T-helper 17 cell (primary cell): ENCODE measurements around the gene CYB5A. TPM values are rescaled to one million over a fixed set of nuclear protein-coding genes. Genes with fewer than 3 reads are reported as not detected.
A peak's percentile ranks its signal among the peaks of the same experiment; 100 is the strongest.
"Not testable (repeated sequence)": the region's sequence is repeated elsewhere in the genome, so short reads cannot be mapped to it uniquely, and the experiment has no call there.

Source experiments
- ATAC-seq: fragments of 150-1000 bp; cut with Tn5 transposase; 2 replicates; pipeline ENCODE4 v1.10.0; 2021; ENCODE audit warnings: mild to moderate bottlenecking, moderate library complexity
- DNase-seq, 3 donors: peaks; one replicate each; pipeline versions ENCODE4 v3.0.0 to v3.0.0-alpha.2; 2020 to 2021
- H3K9me3 ChIP-seq: one replicate; pipeline ENCODE4 v1.7.0; 2013; ENCODE audit warnings: low read length, mild to moderate bottlenecking; ENCODE audit not compliant: control insufficient read depth, poor library complexity, severe bottlenecking
- H3K27ac Mint-ChIP-seq: one replicate; pipeline ENCODE4 v1.8.0; 2022; ENCODE audit warnings: mild to moderate bottlenecking, moderate library complexity, mixed read lengths
- H3K27me3 Mint-ChIP-seq: one replicate; pipeline ENCODE4 v1.8.0; 2022; ENCODE audit warnings: mixed read lengths
- H3K36me3 Mint-ChIP-seq: one replicate; pipeline ENCODE4 v1.8.0; 2022; ENCODE audit warnings: low read depth, mixed read lengths
- H3K4me1 Mint-ChIP-seq: one replicate; pipeline ENCODE4 v1.8.0; 2022; ENCODE audit warnings: mild to moderate bottlenecking, mixed read lengths
- H3K4me3 Mint-ChIP-seq: one replicate; pipeline ENCODE4 v1.8.0; 2022; ENCODE audit warnings: mild to moderate bottlenecking, moderate library complexity, mixed read lengths
- total RNA-seq, 4 donors: library from RNA in 2 of 4; stranded (reverse) in 2 of 4; gene quantifications; one replicate each; pipeline ENCODE4 v1.2.3 and lab custom pipeline; 2022 to 2026

Gene CYB5A
- total RNA-seq, 2 donors from 2014 or later: 14.5 to 14.8 TPM

DNA sequence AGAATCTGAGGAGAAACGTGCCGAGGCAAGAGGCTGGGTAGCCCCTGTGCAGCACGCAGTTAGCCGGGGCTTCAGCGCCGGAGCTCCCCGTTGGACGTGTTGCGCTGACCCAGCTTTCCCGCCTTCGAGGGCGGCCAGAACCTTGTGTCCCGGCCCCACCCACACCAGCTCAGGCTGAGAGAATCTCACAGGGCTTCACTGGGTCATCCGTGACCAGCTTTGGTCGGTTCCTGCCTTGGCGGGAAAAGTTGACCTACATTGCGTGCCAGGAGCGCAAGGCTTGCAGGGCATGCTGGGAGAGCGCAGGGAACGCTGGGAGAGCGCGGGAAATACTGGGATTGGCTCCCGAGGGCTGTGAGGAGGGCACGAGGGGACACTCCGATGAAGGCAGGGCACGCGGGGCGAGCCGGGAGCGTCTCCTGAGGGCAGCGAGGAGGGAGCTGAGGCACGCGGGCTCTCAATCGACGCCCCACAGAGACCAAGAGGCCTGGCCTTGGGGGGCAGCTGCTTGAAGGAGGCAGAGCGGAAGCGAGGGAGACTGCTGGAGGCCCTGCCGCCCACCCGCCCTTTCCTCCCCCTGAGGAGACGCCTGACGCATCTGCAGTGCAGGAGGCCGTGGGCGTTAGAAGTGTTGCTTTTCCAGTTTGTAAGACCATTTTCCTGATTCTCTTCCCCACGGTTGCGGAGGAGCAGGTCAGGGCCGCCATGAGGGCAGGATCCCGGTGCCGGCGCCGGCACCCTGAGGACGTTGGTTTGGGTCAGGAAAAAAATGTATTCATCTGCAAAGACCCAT, 23.9 kb upstream of the CYB5A start, which contains the start of gene C18orf63:
TSS of gene C18orf63 (plus strand) at position 376 of the 793 bp plus-strand sequence. CDS start 2,027 bp downstream, outside the sequence.
- no peaks in the 10 kb centered on the region for H3K4me1 Mint-ChIP-seq
- H3K36me3 Mint-ChIP-seq: no peaks in the 10 kb centered on the region
- no peaks in the 10 kb centered on the region for H3K9me3 ChIP-seq
- DNase-seq (no peak), ATAC-seq (no peak)
- peaks cover 28% of the 10 kb centered on the region for H3K27me3 Mint-ChIP-seq
- peak within 1 kb of the TSS; percentile 29 for H3K27ac Mint-ChIP-seq
- no peak within 1 kb of the TSS for H3K4me3 Mint-ChIP-seq

DNA sequence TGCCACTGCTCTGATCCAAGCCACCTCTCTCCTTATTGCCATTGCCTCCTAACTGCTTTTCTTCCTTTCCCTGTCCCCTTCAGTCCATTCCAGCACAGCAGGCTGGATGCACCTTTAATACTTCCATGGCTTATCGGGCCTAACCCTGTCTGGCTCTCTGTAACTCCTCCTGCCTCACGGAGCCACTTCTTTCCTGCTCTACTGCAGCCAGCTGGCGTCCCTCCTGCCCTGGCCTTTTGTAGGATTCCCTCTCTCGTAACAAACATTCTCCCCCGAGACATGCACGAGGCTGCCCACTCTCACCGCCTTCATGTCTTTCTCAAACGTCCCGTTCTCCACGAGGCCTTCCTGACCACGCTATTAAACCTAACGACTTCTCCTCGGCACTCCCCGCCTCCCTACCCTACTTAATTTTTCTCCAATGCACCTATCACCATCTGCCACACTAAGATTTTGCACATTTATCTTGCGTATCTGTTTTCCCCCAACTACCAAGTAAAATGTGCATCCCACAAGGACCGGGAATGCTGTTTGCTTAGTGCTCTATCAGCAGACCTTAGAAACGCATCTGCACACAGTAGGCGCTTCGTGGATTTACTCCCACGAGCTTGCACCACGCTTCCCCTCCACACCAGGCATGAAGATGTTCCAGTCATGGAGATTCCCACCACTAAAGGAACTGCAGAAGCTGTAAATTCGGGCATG, 23.1 kb upstream of the CYB5A start:
- peaks cover 6% of the 10 kb centered on the region for H3K36me3 Mint-ChIP-seq
- H3K27ac Mint-ChIP-seq: peak overlapping the region; percentile 29
- no peak overlapping the region for H3K4me3 Mint-ChIP-seq
- DNase-seq (no peak), ATAC-seq (no peak)
- H3K9me3 ChIP-seq: no peaks in the 10 kb centered on the region
- H3K27me3 Mint-ChIP-seq: peaks cover 35% of the 10 kb centered on the region
- peaks cover 7% of the 10 kb centered on the region for H3K4me1 Mint-ChIP-seq

- H3K36me3 Mint-ChIP-seq: peaks cover 6% of the 10 kb centered on the region
- ATAC-seq (no peak), DNase-seq (no peak)
- peaks cover 55% of the 10 kb centered on the region for H3K27me3 Mint-ChIP-seq
- peaks cover 7% of the 10 kb centered on the region for H3K4me1 Mint-ChIP-seq
- H3K27ac Mint-ChIP-seq: no peak overlapping the region
- H3K9me3 ChIP-seq: no peaks in the 10 kb centered on the region
- H3K4me3 Mint-ChIP-seq: no peak overlapping the region
Measured at GRCh38 chr18:74311000-74311399, 19.2 kb upstream of the CYB5A start.

GRCh38 chr18:74310411-74310810, 18.6 kb upstream of the CYB5A start:
- ATAC-seq: peak; percentile 61
- H3K27ac Mint-ChIP-seq: no peak overlapping the region
- peaks cover 53% of the 10 kb centered on the region for H3K27me3 Mint-ChIP-seq
- H3K4me1 Mint-ChIP-seq: peaks cover 7% of the 10 kb centered on the region
- H3K36me3 Mint-ChIP-seq: peaks cover 6% of the 10 kb centered on the region
- no peak for DNase-seq
- H3K9me3 ChIP-seq: no peaks in the 10 kb centered on the region
- H3K4me3 Mint-ChIP-seq: no peak overlapping the region

DNA sequence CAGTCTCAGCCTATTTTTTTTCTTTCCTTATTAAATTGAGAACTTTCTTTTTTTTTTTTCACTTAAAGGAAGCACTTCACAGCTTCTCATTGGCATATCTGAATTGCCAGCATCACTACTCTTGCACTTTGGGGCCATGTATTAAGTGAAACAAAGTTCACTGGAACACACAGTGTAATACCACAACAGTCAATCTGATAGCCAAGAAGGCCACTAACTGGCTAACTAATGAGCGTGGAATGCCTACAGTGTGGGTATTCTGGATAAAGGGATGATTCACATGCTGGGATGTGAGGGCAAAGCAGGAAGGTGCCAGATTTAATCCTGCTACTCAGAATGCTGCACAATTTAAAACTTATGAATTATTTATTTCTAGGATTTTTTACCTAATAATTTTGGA, 12.2 kb upstream of the CYB5A start:
- Mint-ChIP-seq H3K27ac (no peak overlapping the region), H3K4me1 (no peaks in the 10 kb centered on the region), H3K4me3 (no peak overlapping the region), H3K36me3 (no peaks in the 10 kb centered on the region), H3K27me3 (peaks cover 41% of the 10 kb centered on the region)
- H3K9me3 ChIP-seq: no peaks in the 10 kb centered on the region
- ATAC-seq (no peak), DNase-seq (no peak)

DNA sequence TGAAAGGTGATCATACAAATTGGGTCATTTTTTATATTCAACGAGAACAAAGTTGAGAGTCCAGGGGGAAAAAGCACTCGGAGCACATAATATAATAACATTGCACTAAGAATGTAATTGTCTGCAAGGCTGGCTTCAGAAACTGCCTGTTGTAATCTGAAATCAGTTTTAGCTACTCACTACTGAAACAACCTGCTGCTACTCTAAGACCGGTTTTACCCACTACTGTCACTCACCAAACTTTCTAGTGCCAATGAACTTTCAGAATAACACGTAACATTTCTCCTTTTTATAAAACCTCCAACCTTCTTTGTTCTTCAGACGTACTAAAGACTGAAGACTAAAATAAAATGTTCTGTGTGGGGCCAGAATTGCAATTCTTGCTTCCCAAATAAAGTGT, 11.5 kb upstream of the CYB5A start:
- H3K27me3 Mint-ChIP-seq: peaks cover 41% of the 10 kb centered on the region
- H3K9me3 ChIP-seq: no peaks in the 10 kb centered on the region
- H3K4me1 Mint-ChIP-seq: no peaks in the 10 kb centered on the region
- no peak overlapping the region for H3K27ac Mint-ChIP-seq
- DNase-seq (no peak), ATAC-seq (no peak)
- H3K36me3 Mint-ChIP-seq: no peaks in the 10 kb centered on the region
- H3K4me3 Mint-ChIP-seq: no peak overlapping the region

GRCh38 chr18:74299746-74300145, 8.0 kb upstream of the CYB5A start:
- Mint-ChIP-seq H3K4me1 (no peaks in the 10 kb centered on the region), H3K27ac (no peak overlapping the region), H3K36me3 (no peaks in the 10 kb centered on the region), H3K27me3 (peaks cover 24% of the 10 kb centered on the region), H3K4me3 (no peak overlapping the region)
- DNase-seq (no peak), ATAC-seq (no peak)
- H3K9me3 ChIP-seq: no peaks in the 10 kb centered on the region

DNA sequence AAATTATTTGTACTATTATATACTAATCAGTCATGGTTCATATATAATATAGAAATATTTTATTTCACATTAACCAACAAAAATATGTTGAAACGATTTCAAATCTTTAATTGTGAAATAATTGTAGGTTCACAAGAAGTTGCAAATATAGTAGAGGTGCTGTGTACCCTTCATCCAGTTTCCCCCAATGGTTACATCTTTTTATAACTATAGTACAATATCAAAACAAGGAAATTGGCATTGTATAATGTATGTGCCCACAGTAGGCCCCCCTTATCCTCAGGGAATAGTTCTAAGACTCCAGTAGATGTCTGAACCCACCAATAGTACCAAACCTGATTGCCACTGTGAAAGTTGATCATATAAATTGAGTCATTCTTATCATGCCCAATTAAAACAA, 7.4 kb upstream of the CYB5A start:
- Mint-ChIP-seq H3K27ac (no peak overlapping the region), H3K4me3 (no peak overlapping the region), H3K4me1 (no peaks in the 10 kb centered on the region), H3K27me3 (peaks cover 21% of the 10 kb centered on the region), H3K36me3 (no peaks in the 10 kb centered on the region)
- no peak for DNase-seq
- ATAC-seq: no peak
- no peaks in the 10 kb centered on the region for H3K9me3 ChIP-seq

DNA sequence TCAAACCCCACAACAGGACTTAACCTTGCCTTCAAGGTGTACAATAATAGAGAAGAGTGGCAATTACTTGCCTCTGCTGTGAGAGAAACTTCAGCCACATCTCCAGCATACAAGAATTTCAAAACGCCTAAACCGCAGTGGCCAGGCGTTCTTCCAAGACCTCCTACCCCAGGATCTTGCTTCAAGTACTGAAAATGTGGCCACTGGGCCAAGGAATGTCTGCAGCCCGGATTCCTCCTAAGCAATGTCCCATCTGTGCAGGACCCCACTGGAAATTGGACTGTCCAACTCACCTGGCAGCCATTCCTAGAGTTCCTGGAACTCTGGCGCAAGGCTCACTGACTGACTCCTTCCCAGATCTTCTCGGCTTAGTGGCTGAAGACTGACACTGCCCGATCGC, 2.8 kb upstream of the CYB5A start:
- Mint-ChIP-seq H3K36me3 (peaks cover 2% of the 10 kb centered on the region), H3K4me3 (no peak overlapping the region), H3K27me3 (no peaks in the 10 kb centered on the region), H3K27ac (no peak overlapping the region), H3K4me1 (peaks cover 6% of the 10 kb centered on the region)
- H3K9me3 ChIP-seq: no peaks in the 10 kb centered on the region
- no peak for ATAC-seq
- no peak for DNase-seq

DNA sequence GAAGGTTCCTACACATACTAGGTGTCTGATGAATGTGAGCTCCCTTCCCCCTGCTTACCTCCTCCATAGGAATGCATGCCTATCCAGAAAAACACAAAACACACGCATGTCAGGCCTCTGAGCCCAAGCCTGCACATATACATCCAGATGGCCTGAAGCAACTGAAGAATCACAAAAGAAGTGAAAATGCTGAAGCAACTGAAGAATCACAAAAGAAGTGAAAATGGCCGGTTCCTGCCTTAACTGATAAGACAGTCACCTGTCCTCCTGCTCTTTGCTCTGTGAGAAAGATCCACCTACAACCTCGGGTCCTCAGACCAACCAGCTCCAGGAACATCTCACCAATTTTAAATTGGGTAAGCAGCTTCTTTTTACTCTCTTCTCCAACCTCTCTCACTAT, 1.2 kb upstream of the CYB5A start:
- H3K27ac Mint-ChIP-seq, H3K36me3 Mint-ChIP-seq, DNase-seq, H3K27me3 Mint-ChIP-seq, ATAC-seq, H3K9me3 ChIP-seq: not testable (repeated sequence)
- Mint-ChIP-seq H3K4me1 (peaks cover 11% of the 10 kb centered on the region), H3K4me3 (peak overlapping the region; percentile 52)

- H3K27ac Mint-ChIP-seq: peak overlapping the region; percentile 92
- DNase-seq (no peak), ATAC-seq (no peak)
- H3K27me3 Mint-ChIP-seq: no peaks in the 10 kb centered on the region
- H3K36me3 Mint-ChIP-seq: peaks cover 2% of the 10 kb centered on the region
- H3K4me3 Mint-ChIP-seq: peak overlapping the region; percentile 99
- H3K9me3 ChIP-seq: no peaks in the 10 kb centered on the region
- peaks cover 11% of the 10 kb centered on the region for H3K4me1 Mint-ChIP-seq
Measured at GRCh38 chr18:74292541-74292858, 737 bp upstream of the CYB5A start.

DNA sequence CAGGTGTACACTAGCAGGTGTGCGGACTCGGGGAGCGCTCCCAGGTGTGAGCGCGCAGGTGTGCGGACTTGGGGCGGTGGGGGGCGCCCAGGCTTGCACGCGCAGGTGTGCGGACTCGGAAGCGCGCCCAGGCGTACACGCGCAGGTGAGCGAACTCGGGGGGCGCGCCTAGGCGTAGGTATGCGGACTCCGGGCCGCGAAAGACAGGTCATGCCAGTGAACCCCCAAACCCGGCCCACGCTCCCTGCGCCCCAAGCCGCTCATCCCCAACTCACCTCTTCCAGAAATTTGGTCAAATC, 342 bp downstream of the CYB5A start:
- Mint-ChIP-seq H3K4me3 (peak overlapping the region; percentile 99), H3K36me3 (peaks cover 2% of the 10 kb centered on the region), H3K4me1 (peaks cover 14% of the 10 kb centered on the region), H3K27me3 (no peaks in the 10 kb centered on the region), H3K27ac (peak overlapping the region; percentile 92)
- ATAC-seq: no peak
- no peak for DNase-seq
- no peaks in the 10 kb centered on the region for H3K9me3 ChIP-seq

- Mint-ChIP-seq H3K4me1 (peaks cover 14% of the 10 kb centered on the region), H3K36me3 (peaks cover 2% of the 10 kb centered on the region), H3K27me3 (no peaks in the 10 kb centered on the region), H3K4me3 (peak overlapping the region; percentile 99), H3K27ac (peak overlapping the region; percentile 92)
- ATAC-seq (no peak), DNase-seq (peak in 1 of 3 donors; percentile 13)
- no peaks in the 10 kb centered on the region for H3K9me3 ChIP-seq
Measured at GRCh38 chr18:74290794-74291471, 830 bp downstream of the CYB5A start.
